ENCODE results near the gene RABGGTA. TPM values are rescaled to one million over a fixed set of nuclear protein-coding genes. Genes with fewer than 3 reads are reported as not detected.

The RABGGTA gene
- total and polyA plus RNA-seq, 2 experiments from 2014 or later = 17.6 to 20.7 TPM

GRCh38 chr14:24261256-24261968 lies 10.0 kb downstream of the RABGGTA start:
- Histone ChIP-seq H3F3A (replicated peaks; ENCODE audit: low read depth) (no peaks in the 10 kb centered on the region), H3K27me3 (ENCODE audit: insufficient read depth) (no peaks in the 10 kb centered on the region), H3K27ac (ENCODE audit: low read depth) (no peak overlapping the region), H2AFZ (no peak overlapping the region), H3K4me3 (no peak overlapping the region), H3K36me3 (ENCODE audit: insufficient read depth) (no peaks in the 10 kb centered on the region), H3K9me2 (ENCODE audit: insufficient read depth) (no peaks in the 10 kb centered on the region), H3K4me2 (no peak overlapping the region), H4K20me1 (replicated peaks; ENCODE audit: insufficient read depth) (no peaks in the 10 kb centered on the region), H3K79me2 (replicated peaks; ENCODE audit: insufficient read depth) (no peaks in the 10 kb centered on the region), H3K4me1 (ENCODE audit: insufficient read depth) (no peaks in the 10 kb centered on the region)
- no peaks in the 10 kb centered on the region for H3K36me3 Mint-ChIP-seq (ENCODE audit: low read depth)
- no peak overlapping the region for H3K4me3 Mint-ChIP-seq
- H3K27ac Mint-ChIP-seq = no peak overlapping the region
- peaks cover 15% of the 10 kb centered on the region for H3K27me3 Mint-ChIP-seq (ENCODE audit: insufficient read depth, low read depth, poor library complexity)
- peaks cover 7% of the 10 kb centered on the region; the same call in 2 of the 3 replicates for H3K4me1 Mint-ChIP-seq
- DNase-seq (ENCODE audit: low spot score) (no peak), ATAC-seq (no peak)
- no peak for TF ChIP-seq CREB1 (CRISPR knock-in tag; IDR thresholded peaks at IDR 0.05; ENCODE audit: low read depth)
- TF ChIP-seq ZNF462 (CRISPR knock-in tag; IDR thresholded peaks at IDR 0.05) = no peak
- TF ChIP-seq ZNF331 (CRISPR knock-in tag; IDR thresholded peaks at IDR 0.05; ENCODE audit: low read depth) = no peak
- TF ChIP-seq EZH2 (IDR thresholded peaks at IDR 0.05; ENCODE audit: low read depth, unreplicated experiment) = no peak
- TF ChIP-seq CTCF (conservative IDR thresholded peaks at IDR 0.05; ENCODE audit: low read depth in 2 of 2) = no peak
- no peaks in the 10 kb centered on the region for H3K9me3 Mint-ChIP-seq

Data from GM23338 (cell line).